Nephron (organoid): Measurements from ENCODE around the gene FOLR2.

ENCODE experiments used
- H3K27ac Mint-ChIP-seq, 3 experiments: 2 replicates each; pipeline ENCODE4 v1.8.0; 2020; ENCODE audit warnings: mixed read lengths in 3 of 3, mild to moderate bottlenecking in 2 of 3, moderate library complexity in 1 of 3
- H3K27me3 Mint-ChIP-seq: 2 replicates; pipeline ENCODE4 v1.8.0; 2021; ENCODE audit warnings: low read depth, mild to moderate bottlenecking, moderate library complexity, mixed read lengths
- H3K36me3 Mint-ChIP-seq: 2 replicates; pipeline ENCODE4 v1.8.0; 2020; ENCODE audit warnings: low read depth, mixed read lengths
- H3K4me1 Mint-ChIP-seq: 2 replicates; pipeline ENCODE4 v1.8.0; 2020; ENCODE audit warnings: mixed read lengths
- H3K4me3 Mint-ChIP-seq, 3 experiments: 2 replicates each; pipeline ENCODE4 v1.8.0; 2020; ENCODE audit warnings: mild to moderate bottlenecking in 3 of 3, mixed read lengths in 3 of 3, moderate library complexity in 2 of 3
- H3K9me3 Mint-ChIP-seq: 2 replicates; pipeline ENCODE4 v1.8.0; 2020; ENCODE audit warnings: mixed read lengths
- TF ChIP-seq, protein P1 (sequence below), 3 experiments: fragments of 200-600 bp; sonication (generic); IDR thresholded peaks; one replicate each; pipeline ENCODE4 v1.5.0; 2021; ENCODE audit warnings: antibody characterized with exemption in 3 of 3; ENCODE audit not compliant: unreplicated experiment in 3 of 3

FOLR2 gene

DNA sequence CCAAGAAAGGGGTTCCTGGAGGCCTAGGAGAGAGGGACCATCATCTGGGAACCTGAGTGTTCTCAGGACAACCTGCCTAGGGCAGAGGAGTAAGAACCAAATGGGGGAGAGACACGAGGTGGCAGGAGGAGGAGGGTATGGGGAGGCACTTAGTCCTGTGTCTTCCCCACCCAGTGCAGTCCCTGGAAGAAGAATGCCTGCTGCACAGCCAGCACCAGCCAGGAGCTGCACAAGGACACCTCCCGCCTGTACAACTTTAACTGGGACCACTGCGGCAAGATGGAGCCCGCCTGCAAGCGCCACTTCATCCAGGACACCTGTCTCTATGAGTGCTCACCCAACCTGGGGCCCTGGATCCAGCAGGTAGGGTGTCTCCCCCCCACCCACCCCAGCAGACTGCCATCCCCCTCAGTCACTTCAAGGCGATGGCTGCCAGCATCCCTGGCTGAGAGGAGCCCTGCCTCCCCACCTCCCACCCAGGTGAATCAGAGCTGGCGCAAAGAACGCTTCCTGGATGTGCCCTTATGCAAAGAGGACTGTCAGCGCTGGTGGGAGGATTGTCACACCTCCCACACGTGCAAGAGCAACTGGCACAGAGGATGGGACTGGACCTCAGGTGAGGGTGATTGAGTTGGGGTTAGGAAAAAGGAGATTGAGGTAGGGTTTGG lies 4.2 kb downstream of the FOLR2 start:
- Mint-ChIP-seq H3K4me3 (peak overlapping the region; percentile 29 to 71 (median 51)), H3K9me3 (no peaks in the 10 kb centered on the region), H3K27ac (peak overlapping the region; percentile 62 to 100 (median 91)), H3K36me3 (no peaks in the 10 kb centered on the region), H3K4me1 (peaks cover 18% of the 10 kb centered on the region), H3K27me3 (peaks cover 9% of the 10 kb centered on the region)
- TF ChIP-seq, protein P1, sequence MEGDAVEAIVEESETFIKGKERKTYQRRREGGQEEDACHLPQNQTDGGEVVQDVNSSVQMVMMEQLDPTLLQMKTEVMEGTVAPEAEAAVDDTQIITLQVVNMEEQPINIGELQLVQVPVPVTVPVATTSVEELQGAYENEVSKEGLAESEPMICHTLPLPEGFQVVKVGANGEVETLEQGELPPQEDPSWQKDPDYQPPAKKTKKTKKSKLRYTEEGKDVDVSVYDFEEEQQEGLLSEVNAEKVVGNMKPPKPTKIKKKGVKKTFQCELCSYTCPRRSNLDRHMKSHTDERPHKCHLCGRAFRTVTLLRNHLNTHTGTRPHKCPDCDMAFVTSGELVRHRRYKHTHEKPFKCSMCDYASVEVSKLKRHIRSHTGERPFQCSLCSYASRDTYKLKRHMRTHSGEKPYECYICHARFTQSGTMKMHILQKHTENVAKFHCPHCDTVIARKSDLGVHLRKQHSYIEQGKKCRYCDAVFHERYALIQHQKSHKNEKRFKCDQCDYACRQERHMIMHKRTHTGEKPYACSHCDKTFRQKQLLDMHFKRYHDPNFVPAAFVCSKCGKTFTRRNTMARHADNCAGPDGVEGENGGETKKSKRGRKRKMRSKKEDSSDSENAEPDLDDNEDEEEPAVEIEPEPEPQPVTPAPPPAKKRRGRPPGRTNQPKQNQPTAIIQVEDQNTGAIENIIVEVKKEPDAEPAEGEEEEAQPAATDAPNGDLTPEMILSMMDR (IDR thresholded peaks at IDR 0.05; ENCODE audit: unreplicated experiment in 3 of 3), result no peak

DNA sequence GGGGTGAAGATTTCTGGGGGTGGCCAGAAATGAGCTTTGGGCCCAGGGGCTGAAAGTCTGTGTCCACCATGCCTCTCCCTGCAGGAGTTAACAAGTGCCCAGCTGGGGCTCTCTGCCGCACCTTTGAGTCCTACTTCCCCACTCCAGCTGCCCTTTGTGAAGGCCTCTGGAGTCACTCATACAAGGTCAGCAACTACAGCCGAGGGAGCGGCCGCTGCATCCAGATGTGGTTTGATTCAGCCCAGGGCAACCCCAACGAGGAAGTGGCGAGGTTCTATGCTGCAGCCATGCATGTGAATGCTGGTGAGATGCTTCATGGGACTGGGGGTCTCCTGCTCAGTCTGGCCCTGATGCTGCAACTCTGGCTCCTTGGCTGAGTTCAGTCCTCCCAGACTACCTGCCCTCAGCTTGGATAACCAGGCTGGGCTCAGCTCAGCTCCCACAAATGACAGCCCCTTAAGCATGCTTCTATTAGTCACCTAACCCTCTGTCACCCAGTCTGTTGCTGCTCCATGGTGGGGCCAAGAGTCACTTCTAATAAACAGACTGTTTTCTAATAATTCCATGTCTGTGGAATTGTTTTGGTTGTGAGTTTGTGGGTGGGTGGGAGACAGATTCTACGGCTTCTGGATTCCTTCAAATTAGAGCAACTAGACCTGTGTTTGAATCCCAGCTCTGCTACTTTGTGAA lies 4.9 kb downstream of the FOLR2 start:
- Mint-ChIP-seq H3K36me3 (no peaks in the 10 kb centered on the region), H3K4me3 (no peak overlapping the region), H3K4me1 (peaks cover 22% of the 10 kb centered on the region), H3K9me3 (no peaks in the 10 kb centered on the region), H3K27me3 (peaks cover 2% of the 10 kb centered on the region), H3K27ac (peak overlapping the region; percentile 91 to 100 (median 98))
- TF ChIP-seq, protein P1 (IDR thresholded peaks at IDR 0.05; ENCODE audit: unreplicated experiment in 3 of 3), result no peak

DNA sequence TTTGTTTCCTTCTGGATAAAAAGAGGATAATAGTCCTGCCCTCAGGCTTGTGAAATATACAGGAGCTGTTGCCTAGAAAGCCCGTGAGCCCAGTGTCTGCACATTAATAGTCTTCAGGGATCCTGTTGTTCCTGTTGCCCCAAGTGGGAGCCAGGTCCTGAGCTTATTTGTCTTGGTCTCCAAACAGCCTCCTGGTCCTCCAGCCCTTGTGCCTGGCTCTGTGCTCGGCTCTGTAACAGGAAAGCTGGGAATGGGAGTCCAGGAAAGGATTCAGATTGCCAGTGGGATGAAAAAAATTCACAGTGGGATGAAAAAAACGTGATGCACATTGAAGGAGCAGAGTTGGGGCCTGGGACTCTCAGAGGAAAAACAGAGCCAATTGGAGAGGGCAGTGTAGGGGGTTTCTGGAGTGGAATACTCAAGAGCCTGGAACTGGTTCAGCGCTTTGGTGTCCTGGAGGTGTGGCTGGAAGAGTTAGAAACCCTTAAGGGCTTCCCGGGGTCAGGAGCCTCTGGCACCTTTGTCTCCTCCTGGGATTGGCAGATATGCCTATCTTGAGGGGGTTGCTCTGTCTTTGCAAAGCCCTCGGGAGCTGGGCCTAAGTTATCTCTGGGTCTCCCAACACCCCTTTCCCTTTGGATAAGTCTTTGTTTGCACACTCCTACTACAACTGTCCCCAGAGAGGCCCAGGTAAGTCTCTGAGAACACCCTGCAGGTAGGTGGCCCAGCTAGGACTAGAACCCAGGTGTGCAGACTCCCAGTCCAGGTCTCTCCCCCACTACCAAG lies 5.7 kb downstream of the FOLR2 start:
- Mint-ChIP-seq H3K9me3 (no peaks in the 10 kb centered on the region), H3K27ac (peak overlapping the region; percentile 91 to 100 (median 98)), H3K4me3 (peak overlapping the region; percentile 88 to 94 (median 92)), H3K4me1 (peaks cover 29% of the 10 kb centered on the region), H3K36me3 (peaks cover 3% of the 10 kb centered on the region), H3K27me3 (no peaks in the 10 kb centered on the region)
- TF ChIP-seq, protein P1 (IDR thresholded peaks at IDR 0.05; ENCODE audit: unreplicated experiment in 3 of 3), result no peak

DNA sequence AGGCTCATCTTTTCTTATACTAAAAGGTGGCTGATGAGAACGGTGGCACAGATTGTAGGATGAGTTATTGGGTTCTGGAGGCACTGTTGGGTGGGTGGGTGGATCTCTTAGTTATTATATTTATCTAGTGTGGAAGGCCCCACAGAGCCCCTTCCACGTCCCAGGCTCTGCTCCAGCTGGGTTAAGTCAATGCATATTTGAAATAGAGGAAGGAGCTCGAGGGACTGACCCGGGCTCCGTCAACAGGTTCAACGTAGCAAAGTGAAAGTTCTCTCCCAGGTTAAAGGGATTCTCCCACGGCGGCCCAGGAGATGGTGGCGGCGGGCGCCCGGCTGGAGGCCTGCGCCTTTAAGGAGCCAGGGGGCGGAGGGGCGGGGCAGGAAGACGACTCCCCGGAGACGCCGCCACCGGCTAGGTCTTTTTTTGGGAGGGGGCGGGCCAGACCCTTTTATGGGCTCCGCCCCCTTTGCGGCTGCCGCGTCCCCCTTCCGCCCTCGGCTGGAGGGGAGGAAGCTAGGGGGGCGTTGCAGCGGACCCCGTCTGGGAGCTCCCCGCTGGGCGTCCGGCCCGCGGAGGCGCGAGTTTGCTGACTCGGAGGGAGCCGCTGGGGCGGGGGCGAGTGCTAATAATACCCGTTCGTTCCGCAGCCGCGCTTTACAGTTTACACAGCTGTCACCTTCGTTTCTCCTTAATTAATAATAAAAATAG lies 6.5 kb downstream of the FOLR2 start:
- H3K27ac Mint-ChIP-seq, result peak overlapping the region; percentile 91 to 100 (median 98)
- peaks cover 3% of the 10 kb centered on the region for H3K36me3 Mint-ChIP-seq
- H3K4me3 Mint-ChIP-seq, result peak overlapping the region; percentile 88 to 94 (median 92)
- H3K9me3 Mint-ChIP-seq, result no peaks in the 10 kb centered on the region
- H3K27me3 Mint-ChIP-seq, result no peaks in the 10 kb centered on the region
- TF ChIP-seq, protein P1 (IDR thresholded peaks at IDR 0.05; ENCODE audit: unreplicated experiment in 3 of 3), result peak in 1 of 3 experiments; percentile 29
- peaks cover 37% of the 10 kb centered on the region for H3K4me1 Mint-ChIP-seq

DNA sequence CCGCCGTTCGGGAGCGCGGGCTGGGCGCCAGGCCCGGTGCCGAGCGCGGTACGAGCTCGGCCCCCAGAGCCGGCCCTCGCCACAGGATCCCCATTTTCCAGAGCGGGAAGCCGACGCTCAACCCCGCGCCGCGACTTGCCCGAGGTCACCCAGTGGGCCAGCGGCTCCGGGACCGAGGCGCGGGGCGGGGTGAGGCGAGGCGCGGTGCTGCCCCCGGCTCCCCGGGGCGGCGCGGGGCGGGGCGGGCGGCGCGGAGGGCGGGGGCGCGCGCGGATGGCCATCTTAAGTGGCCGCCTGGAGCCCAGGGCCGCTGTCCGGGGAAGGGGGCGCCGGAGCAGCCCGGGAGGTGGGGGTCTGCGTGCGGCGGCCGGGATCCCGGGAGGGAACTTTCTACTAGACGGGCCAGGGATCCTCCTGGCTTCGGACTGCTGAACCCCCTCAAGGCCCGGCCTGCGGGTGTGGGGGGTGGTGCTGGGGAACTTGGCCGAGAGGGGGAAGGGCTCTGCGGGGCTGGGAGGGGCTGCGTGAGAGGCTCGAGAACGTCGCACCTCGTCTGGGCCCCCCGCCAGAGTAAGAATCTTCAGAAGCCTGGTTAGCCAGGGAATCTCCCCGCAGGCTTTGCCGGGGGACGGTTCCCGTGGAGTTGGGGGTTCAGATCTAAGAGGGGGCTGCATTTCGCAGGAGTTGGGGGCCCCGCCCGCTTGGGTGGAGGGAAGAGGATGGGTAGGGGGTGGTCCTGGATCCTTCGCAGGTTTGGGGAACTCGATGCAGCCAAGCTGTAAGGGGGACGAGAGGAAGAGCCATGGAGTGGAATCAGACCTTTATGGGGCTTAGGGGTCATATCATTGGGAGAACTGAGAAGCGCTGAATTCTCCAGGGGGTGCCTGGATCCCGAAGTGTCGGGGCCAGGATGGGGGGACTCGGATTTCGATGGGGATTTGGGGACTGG lies 7.3 kb downstream of the FOLR2 start:
- TF ChIP-seq, protein P1 (IDR thresholded peaks at IDR 0.05; ENCODE audit: unreplicated experiment in 3 of 3), result no peak
- Mint-ChIP-seq H3K27ac (peak overlapping the region; percentile 98 to 100 (median 99)), H3K27me3 (no peaks in the 10 kb centered on the region), H3K9me3 (no peaks in the 10 kb centered on the region), H3K36me3 (peaks cover 4% of the 10 kb centered on the region), H3K4me1 (peaks cover 37% of the 10 kb centered on the region), H3K4me3 (peak overlapping the region; percentile 97 to 99 (median 99))
